H1 (cell line): ENCODE measurements around the gene AQP7. TPM values are rescaled to one million over a fixed set of nuclear protein-coding genes. Genes with fewer than 3 reads are reported as not detected.

ENCODE experiments used
- CBX5 ChIP-seq: fragments of 300-800, 300-1000 bp; sonication (generic); IDR thresholded peaks from 2 replicates; pipeline ENCODE4 v1.7.1; 2016; ENCODE audit warnings: antibody characterized with exemption, low read length, low read depth
- CHD2 ChIP-seq: IDR thresholded peaks from 2 replicates; pipeline ENCODE4 v1.6.1; 2012; ENCODE audit warnings: low read length, improper control_type of control experiment
- EGR1 ChIP-seq: IDR thresholded peaks from 2 replicates; pipeline ENCODE4 v1.6.1; 2011; ENCODE audit warnings: low read depth, low read length, borderline replicate concordance
- NANOG ChIP-seq: IDR thresholded peaks from 2 replicates; pipeline ENCODE4 v1.6.1; 2011; ENCODE audit warnings: low read length, low read depth, mild to moderate bottlenecking, inconsistent platforms; ENCODE audit not compliant: insufficient read depth, poor library complexity, severe bottlenecking
- PHF8 ChIP-seq: fragments of 200-600 bp; sonication (generic); conservative IDR thresholded peaks from 2 replicates; pipeline ENCODE4 v1.7.1; 2012; ENCODE audit warnings: low read depth, mild to moderate bottlenecking, inconsistent platforms, low read length, moderate library complexity
- RBBP5 ChIP-seq: IDR thresholded peaks from 2 replicates; pipeline ENCODE4 v1.7.1; 2012; ENCODE audit warnings: low read depth, mild to moderate bottlenecking, inconsistent platforms, low read length, moderate library complexity, borderline replicate concordance
- SIN3A ChIP-seq, 2 experiments: IDR thresholded peaks in 1 of 2; conservative IDR thresholded peaks in 1 of 2; 2 replicates each; pipeline ENCODE4 v1.6.1; 2011 to 2012; ENCODE audit warnings: low read length in 2 of 2, improper control_type of control experiment in 1 of 2, low read depth in 1 of 2, mild to moderate bottlenecking in 1 of 2
- SP1 ChIP-seq: IDR thresholded peaks from 2 replicates; pipeline ENCODE4 v1.6.1; 2011; ENCODE audit warnings: low read depth, low read length
- USF2 ChIP-seq: IDR thresholded peaks from 2 replicates; pipeline ENCODE4 v1.6.1; 2011; ENCODE audit warnings: low read length, improper control_type of control experiment
- ZNF274 ChIP-seq: IDR thresholded peaks from 2 replicates; pipeline ENCODE4 v1.7.0; 2012; ENCODE audit warnings: low read length, borderline replicate concordance; ENCODE audit errors: extremely low read depth
- polyA plus RNA-seq, 7 experiments: library from polyadenylated mRNA; depleted of rRNA in 3 of 7; stranded (reverse) in 5 of 7; unstranded in 2 of 7; fragments of >200 nt in 5 of 7; fragments of 200-250 nt in 2 of 7; gene quantifications; 1 replicate in 5 of 7; 2 replicates in 1 of 7; 4 replicates in 1 of 7; pipeline versions ENCODE4 v1.2.1 to v1.2.3, GENCODE V29; 2011 to 2013; ENCODE audit warnings: missing spikeins in 2 of 7, mixed read lengths in 2 of 7
- total RNA-seq: library from RNA; stranded (reverse); fragmentation: NEBNext Ultra II Directional; extraction: Animal tissue kit (Norgen Biotek cat#: 25700); gene quantifications from 2 replicates; pipeline ENCODE4 v1.2.1, GENCODE V29; 2021

AQP7 gene
- total and polyA plus RNA-seq, 2 of the 8 experiments (the other 6 are each of a cell fraction or from before 2014, with no cell fraction given), result not detected

- TF ChIP-seq USF2 (no peak), PHF8 (no peak), RBBP5 (no peak), NANOG (no peak), CHD2 (no peak), EGR1 (no peak), SP1 (no peak), SIN3A (conservative IDR thresholded peaks at IDR 0.05 in 1 of 2, IDR thresholded peaks at IDR 0.05 in 1 of 2; ENCODE audit: low read depth in 1 of 2, low read length in 2 of 2) (no peak), ZNF274 (no peak), CBX5 (no peak)
Observed at GRCh38 chr9:33449715-33450114, 47.3 kb upstream of the AQP7 start (continued).
